ENCODE measurements around the gene CSNK1D.
A peak's percentile ranks its signal among the peaks of the same experiment; 100 is the strongest.
"Not testable (repeated sequence)": the region's sequence is repeated elsewhere in the genome, so short reads cannot be mapped to it uniquely, and the experiment has no call there.

CSNK1D gene

GRCh38 chr17:82272495-82273326 lies 789 bp downstream of the CSNK1D start:
- DNase-seq, result peak; percentile 40

GRCh38 chr17:82271401-82271800 lies 2.1 kb downstream of the CSNK1D start:
- DNase-seq, result no peak

GRCh38 chr17:82270651-82271050 lies 2.8 kb downstream of the CSNK1D start:
- no peak for DNase-seq

GRCh38 chr17:82269882-82270500 lies 3.5 kb downstream of the CSNK1D start:
- DNase-seq, result no peak

GRCh38 chr17:82269138-82269881 lies 4.2 kb downstream of the CSNK1D start:
- DNase-seq, result no peak

- DNase-seq, result peak; percentile 52
Measured at GRCh38 chr17:82267575-82268379, 5.7 kb downstream of the CSNK1D start.

GRCh38 chr17:82266142-82266541 lies 7.4 kb downstream of the CSNK1D start:
- DNase-seq, result no peak

- no peak for DNase-seq
Measured at GRCh38 chr17:82263641-82264040, 9.9 kb downstream of the CSNK1D start.

GRCh38 chr17:82262344-82262743 lies 11.2 kb downstream of the CSNK1D start:
- no peak for DNase-seq

- not testable (repeated sequence) for DNase-seq
Measured at GRCh38 chr17:82259972-82260961, 13.2 kb downstream of the CSNK1D start.

GRCh38 chr17:82258555-82258954 lies 14.9 kb downstream of the CSNK1D start:
- DNase-seq, result no peak

- DNase-seq, result no peak
Measured at GRCh38 chr17:82257473-82257872, 16.0 kb downstream of the CSNK1D start.

GRCh38 chr17:82256242-82256885 lies 17.1 kb downstream of the CSNK1D start:
- no peak for DNase-seq

- DNase-seq, result no peak
Measured at GRCh38 chr17:82255402-82255972, 18.0 kb downstream of the CSNK1D start.

- not testable (repeated sequence) for DNase-seq
Measured at GRCh38 chr17:82254746-82255145, 18.8 kb downstream of the CSNK1D start.

- DNase-seq, result not testable (repeated sequence)
Measured at GRCh38 chr17:82254096-82254495, 19.4 kb downstream of the CSNK1D start.

GRCh38 chr17:82253179-82253544 lies 20.3 kb downstream of the CSNK1D start:
- DNase-seq, result no peak

GRCh38 chr17:82252511-82253178 lies 20.9 kb downstream of the CSNK1D start:
- DNase-seq, result no peak

GRCh38 chr17:82250868-82251500 lies 22.5 kb downstream of the CSNK1D start:
- no peak for DNase-seq
